IPS DF 6.9 (cell line): ENCODE data around the gene CTNNBL1.
"Not testable (repeated sequence)": the region's sequence is repeated elsewhere in the genome, so short reads cannot be mapped to it uniquely, and the experiment has no call there.

Experiments used
- DNase-seq: peaks from one replicate; pipeline ENCODE4 v3.0.0-alpha.2; 2013; ENCODE audit warnings: low read depth, low spot score
- H3K27ac ChIP-seq: one replicate; pipeline ENCODE4 v1.5.1; 2013; ENCODE audit warnings: low read length, control low read depth
- H3K27me3 ChIP-seq: 2 replicates; pipeline ENCODE4 v1.6.1; 2013; ENCODE audit warnings: mild to moderate bottlenecking, low read length; ENCODE audit not compliant: control insufficient read depth, insufficient read depth
- H3K36me3 ChIP-seq: 2 replicates; pipeline ENCODE4 v1.6.1; 2013; ENCODE audit warnings: low read length; ENCODE audit not compliant: control insufficient read depth, insufficient read depth
- H3K4me1 ChIP-seq: 2 replicates; pipeline ENCODE4 v1.6.1; 2013; ENCODE audit warnings: low read length; ENCODE audit not compliant: control insufficient read depth, insufficient read depth
- H3K4me3 ChIP-seq: 2 replicates; pipeline ENCODE4 v1.5.1; 2013; ENCODE audit warnings: mild to moderate bottlenecking, low read length
- H3K9me3 ChIP-seq: 2 replicates; pipeline ENCODE4 v1.6.1; 2013; ENCODE audit warnings: low read length, inconsistent platforms; ENCODE audit not compliant: control insufficient read depth, insufficient read depth
- WGBS: extraction: QIAGEN DNeasy Blood & Tissue Kit; methylation state at CpG from one replicate; pipeline ENCODE4 v1.1.7; 2013; ENCODE audit warnings: mixed read lengths, missing lambda C conversion rate; ENCODE audit not compliant: insufficient read length, insufficient coverage; 5-methylcytosine and 5-hydroxymethylcytosine counted together

CTNNBL1 gene

GRCh38 chr20:37850036-37850592 is 156.3 kb downstream of the CTNNBL1 start:
- Histone ChIP-seq H3K4me3 (no peak overlapping the region), H3K27ac (no peak overlapping the region), H3K36me3 (no peaks in the 10 kb centered on the region), H3K9me3 (no peaks in the 10 kb centered on the region), H3K4me1 (peaks cover 5% of the 10 kb centered on the region; the same call in 1 of the 2 replicates), H3K27me3 (no peaks in the 10 kb centered on the region)
- WGBS: 100% methylated on average over 1 of the region's 6 CpGs
- no peak for DNase-seq

GRCh38 chr20:37850724-37851355 is 157.0 kb downstream of the CTNNBL1 start:
- no CpG with 5 or more reads among the region's 10 CpGs for WGBS
- H3K27ac ChIP-seq: no peak overlapping the region
- H3K4me1 ChIP-seq: peaks cover 3% of the 10 kb centered on the region; the same call in 1 of the 2 replicates
- no peaks in the 10 kb centered on the region for H3K9me3 ChIP-seq
- no peaks in the 10 kb centered on the region for H3K27me3 ChIP-seq
- no peak overlapping the region for H3K4me3 ChIP-seq
- H3K36me3 ChIP-seq: no peaks in the 10 kb centered on the region
- no peak for DNase-seq

DNA sequence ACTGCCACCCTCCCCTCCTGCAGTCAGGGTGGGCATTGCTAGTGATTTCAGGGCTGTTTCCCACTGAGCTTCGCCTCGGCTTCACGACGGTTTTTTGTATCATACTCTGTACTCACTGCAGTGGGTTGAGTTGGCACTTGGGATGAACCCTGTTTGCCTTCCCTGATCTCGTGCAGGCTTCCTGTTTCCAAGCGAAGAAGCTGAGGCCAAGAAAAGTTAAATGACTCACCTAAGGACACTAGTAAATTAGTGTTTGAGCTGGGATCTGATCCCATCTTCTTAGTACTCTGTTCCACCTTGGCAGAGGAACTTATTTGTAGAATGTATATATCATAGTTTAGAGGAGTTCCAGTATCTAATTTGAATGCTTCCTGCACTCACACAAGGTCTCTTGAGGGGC is 158.8 kb downstream of the CTNNBL1 start:
- H3K36me3 ChIP-seq: no peaks in the 10 kb centered on the region
- H3K4me1 ChIP-seq: no peaks in the 10 kb centered on the region
- H3K27ac ChIP-seq: no peak overlapping the region
- no peak overlapping the region for H3K4me3 ChIP-seq
- DNase-seq: no peak
- no peaks in the 10 kb centered on the region for H3K9me3 ChIP-seq
- H3K27me3 ChIP-seq: no peaks in the 10 kb centered on the region
- WGBS: no CpG with 5 or more reads among the region's 6 CpGs

DNA sequence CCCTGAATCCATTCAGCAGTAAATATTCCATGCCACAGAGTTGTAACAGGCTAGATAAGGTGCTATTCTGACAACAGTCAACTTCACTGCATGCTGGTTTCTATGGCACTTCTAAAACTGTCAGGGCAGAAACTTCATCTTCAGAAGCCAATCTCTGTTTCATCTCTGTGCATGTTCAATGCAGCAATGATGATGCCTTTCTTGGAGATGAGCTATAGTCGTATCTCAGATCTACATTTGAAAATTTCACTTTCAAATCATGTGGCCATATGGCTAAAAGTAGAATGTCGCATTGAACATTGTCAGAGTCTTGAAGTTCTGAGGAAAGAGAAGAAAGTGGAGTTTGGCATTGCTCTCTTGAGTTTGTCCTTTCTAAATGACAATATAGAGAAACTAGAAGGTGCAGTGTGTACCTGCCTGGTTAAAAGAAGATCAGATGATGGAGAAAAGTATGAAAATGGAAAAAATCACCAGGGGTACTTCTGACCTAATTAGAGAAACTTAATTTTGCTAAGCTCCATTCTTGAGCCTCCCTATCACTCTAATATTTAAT is 160.1 kb downstream of the CTNNBL1 start:
- WGBS: no CpG with 5 or more reads among the region's 2 CpGs
- H3K9me3 ChIP-seq: no peaks in the 10 kb centered on the region
- H3K27ac ChIP-seq: no peak overlapping the region
- H3K36me3 ChIP-seq: no peaks in the 10 kb centered on the region
- no peak overlapping the region for H3K4me3 ChIP-seq
- no peaks in the 10 kb centered on the region for H3K27me3 ChIP-seq
- no peaks in the 10 kb centered on the region for H3K4me1 ChIP-seq
- no peak for DNase-seq

GRCh38 chr20:37856034-37856433 is 162.2 kb downstream of the CTNNBL1 start:
- H3K4me1 ChIP-seq, DNase-seq, H3K27me3 ChIP-seq, H3K4me3 ChIP-seq, H3K36me3 ChIP-seq, H3K9me3 ChIP-seq, H3K27ac ChIP-seq: not testable (repeated sequence)
- WGBS: no CpG with 5 or more reads among the region's 5 CpGs

- no peak overlapping the region for H3K27ac ChIP-seq
Observed at GRCh38 chr20:37856932-37857660, 163.3 kb downstream of the CTNNBL1 start.

GRCh38 chr20:37859406-37860171 is 165.8 kb downstream of the CTNNBL1 start:
- Histone ChIP-seq H3K4me1 (no peaks in the 10 kb centered on the region), H3K4me3 (no peak overlapping the region), H3K27ac (no peak overlapping the region), H3K9me3 (no peaks in the 10 kb centered on the region), H3K36me3 (no peaks in the 10 kb centered on the region), H3K27me3 (no peaks in the 10 kb centered on the region)
- no peak for DNase-seq
- no CpG with 5 or more reads among the region's 15 CpGs for WGBS

More at GRCh38 chr20:37856932-37857660, 163.3 kb downstream of the CTNNBL1 start:
- H3K4me3 ChIP-seq: no peak overlapping the region
- no peaks in the 10 kb centered on the region for H3K36me3 ChIP-seq
- no peaks in the 10 kb centered on the region for H3K9me3 ChIP-seq
- no peak for DNase-seq
- H3K27me3 ChIP-seq: no peaks in the 10 kb centered on the region
- WGBS: no CpG with 5 or more reads among the region's 10 CpGs
- no peaks in the 10 kb centered on the region for H3K4me1 ChIP-seq

- Histone ChIP-seq H3K27ac (no peak overlapping the region), H3K36me3 (no peaks in the 10 kb centered on the region), H3K9me3 (no peaks in the 10 kb centered on the region), H3K4me3 (no peak overlapping the region), H3K4me1 (no peaks in the 10 kb centered on the region), H3K27me3 (no peaks in the 10 kb centered on the region)
- no CpG with 5 or more reads among the region's 5 CpGs for WGBS
- no peak for DNase-seq
Observed at GRCh38 chr20:37863289-37863688, 169.5 kb downstream of the CTNNBL1 start.

DNA sequence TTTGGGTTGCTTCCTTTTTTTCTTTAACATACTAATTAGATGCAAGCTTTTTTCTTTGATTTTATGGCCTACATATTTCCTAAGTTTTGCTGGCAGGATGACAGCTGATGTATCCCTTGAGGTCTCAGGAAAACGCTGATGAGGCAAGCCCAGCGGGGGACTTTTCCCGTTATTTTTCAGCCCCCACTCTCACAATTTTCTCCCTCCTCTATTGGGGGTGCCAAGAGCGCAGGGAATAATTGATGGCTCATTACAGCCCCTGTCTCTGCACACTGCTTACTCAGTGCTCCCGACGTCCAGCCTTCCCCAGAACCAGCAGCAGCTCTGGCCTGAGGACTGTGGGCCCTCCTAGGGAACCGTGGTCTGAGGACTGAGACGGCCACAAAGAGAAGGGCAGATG is 170.5 kb downstream of the CTNNBL1 start:
- Histone ChIP-seq H3K4me1 (peaks cover 2% of the 10 kb centered on the region; the same call in 1 of the 2 replicates), H3K9me3 (no peaks in the 10 kb centered on the region), H3K36me3 (no peaks in the 10 kb centered on the region), H3K27ac (no peak overlapping the region), H3K4me3 (no peak overlapping the region), H3K27me3 (no peaks in the 10 kb centered on the region)
- WGBS: no CpG with 5 or more reads among the region's 8 CpGs
- no peak for DNase-seq

- DNase-seq: no peak
- Histone ChIP-seq H3K4me3 (no peak overlapping the region), H3K9me3 (no peaks in the 10 kb centered on the region), H3K27me3 (no peaks in the 10 kb centered on the region), H3K36me3 (no peaks in the 10 kb centered on the region), H3K4me1 (peaks cover 3% of the 10 kb centered on the region; the same call in 1 of the 2 replicates), H3K27ac (no peak overlapping the region)
- WGBS: no CpG with 5 or more reads among the region's 10 CpGs
Observed at GRCh38 chr20:37866051-37866450, 172.2 kb downstream of the CTNNBL1 start.
